ENCODE measurements around the gene BRD1.
"Not testable (repeated sequence)": the region's sequence is repeated elsewhere in the genome, so short reads cannot be mapped to it uniquely, and the experiment has no call there.

BRD1 gene

DNA sequence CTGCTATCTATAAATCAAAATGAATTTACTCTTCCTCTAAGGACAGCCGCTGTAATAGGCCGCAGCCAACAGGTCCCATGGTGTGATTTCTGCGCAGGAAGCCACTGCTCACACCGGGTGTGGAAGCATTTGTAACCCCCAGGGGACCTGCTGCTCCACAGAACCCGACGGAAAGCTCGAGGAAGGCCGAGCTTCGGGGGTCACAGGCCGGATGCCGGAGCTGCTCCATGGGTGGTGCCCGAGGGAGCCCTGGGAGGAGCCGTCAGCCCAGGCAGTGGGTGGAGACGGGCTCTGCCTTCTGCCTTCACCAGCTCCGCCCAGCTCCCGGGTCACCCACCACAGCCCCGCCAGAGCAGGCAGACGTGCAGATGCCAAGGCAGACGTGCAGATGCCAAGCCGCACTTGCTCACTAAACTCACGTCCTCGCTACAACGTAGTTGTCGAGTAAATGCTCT is 63.5 kb downstream of the BRD1 start:
- intact Hi-C loops (cut with DNase I), result no loop called here
- DNase-seq, result peak in 20 of 42 donors; percentile 3 to 33 (median 12)

DNA sequence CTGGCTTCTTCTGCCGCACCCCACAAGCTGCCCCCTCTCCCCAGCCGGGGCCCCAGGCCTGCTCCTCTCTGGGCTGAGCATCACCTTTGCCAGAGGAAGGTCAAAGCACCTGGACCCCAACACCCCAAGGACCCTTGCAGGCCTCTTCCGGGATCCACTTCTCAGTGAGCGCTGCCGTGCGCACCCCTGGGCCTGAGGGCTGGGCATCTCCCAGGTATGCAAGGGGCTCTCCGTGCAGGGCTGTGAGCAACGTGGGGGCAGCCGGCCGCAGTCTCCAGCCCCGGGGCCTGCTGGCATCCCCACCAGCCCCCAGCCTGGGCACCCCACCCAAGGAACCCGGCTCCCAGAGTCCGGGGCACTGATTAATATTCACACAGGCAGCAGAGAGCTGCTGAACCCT is 64.0 kb downstream of the BRD1 start:
- DNase-seq, result peak in 12 of 42 donors; percentile 2 to 27 (median 12)
- intact Hi-C loops (cut with DNase I), result no loop called here

DNA sequence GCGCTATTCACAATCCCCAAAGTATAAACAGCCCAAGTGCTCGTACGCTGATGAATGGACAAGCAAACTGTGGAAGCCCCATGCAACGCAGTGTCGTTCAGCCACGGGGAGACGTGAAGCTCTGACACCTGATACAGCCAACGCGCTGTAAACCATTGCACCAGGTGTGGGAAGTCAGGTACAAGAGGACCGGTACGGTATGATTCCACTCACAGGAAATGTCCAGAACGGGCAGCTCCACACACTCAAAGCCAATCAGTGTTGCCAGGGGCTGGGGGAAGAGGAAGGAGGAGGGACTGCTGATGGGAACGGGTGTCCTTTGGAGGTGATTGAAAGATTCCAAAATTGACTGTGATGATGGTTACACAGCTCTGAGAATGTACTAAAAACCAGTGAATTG is 64.5 kb downstream of the BRD1 start:
- DNase-seq, result peak in 13 of 42 donors; percentile 1 to 27 (median 8)
- intact Hi-C loops (cut with DNase I), result no loop called here

DNA sequence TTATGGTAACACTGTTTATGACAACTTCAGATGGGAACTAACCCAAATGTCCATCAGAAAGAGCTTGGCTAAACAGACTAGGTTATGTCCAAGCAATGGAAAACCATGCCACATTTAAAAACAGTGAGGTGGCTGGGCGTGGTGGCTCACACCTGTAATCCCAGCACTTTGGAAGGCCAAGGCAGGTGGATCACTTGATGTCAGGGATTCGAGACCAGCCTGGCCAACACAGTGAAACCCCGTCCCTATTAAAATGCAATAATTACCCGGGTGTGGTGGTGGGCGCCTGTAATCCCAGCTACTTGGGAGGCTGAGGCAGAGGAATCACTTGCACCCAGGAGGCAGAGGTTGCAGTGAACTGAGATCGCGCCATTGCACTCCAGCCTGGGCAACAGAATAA is 65.1 kb downstream of the BRD1 start:
- peak in 10 of 42 donors; percentile 4 to 31 (median 12) for DNase-seq

DNA sequence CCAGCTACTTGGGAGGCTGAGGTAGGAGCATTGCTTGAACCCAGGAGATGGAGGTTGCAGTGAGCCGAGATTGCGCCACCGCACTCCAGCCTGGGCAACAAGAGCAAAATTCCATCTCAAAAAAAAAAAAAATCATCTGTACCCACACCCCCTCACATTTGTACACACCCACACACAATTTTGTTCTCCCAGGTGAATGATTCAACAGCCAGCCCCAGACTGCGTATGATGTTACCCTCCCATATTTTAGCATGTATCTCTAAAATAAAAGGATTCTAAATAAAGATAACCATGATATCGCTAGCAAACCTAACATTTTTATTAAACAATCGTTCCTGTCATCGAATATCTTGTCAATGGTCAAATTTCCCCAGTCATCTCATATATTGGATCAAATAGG is 65.8 kb downstream of the BRD1 start:
- DNase-seq, result peak in 23 of 42 donors; percentile 4 to 74 (median 35)

More for the DNA sequence above, 65.1 kb downstream of the BRD1 start:
- intact Hi-C loops (cut with DNase I), result not testable (repeated sequence)

DNA sequence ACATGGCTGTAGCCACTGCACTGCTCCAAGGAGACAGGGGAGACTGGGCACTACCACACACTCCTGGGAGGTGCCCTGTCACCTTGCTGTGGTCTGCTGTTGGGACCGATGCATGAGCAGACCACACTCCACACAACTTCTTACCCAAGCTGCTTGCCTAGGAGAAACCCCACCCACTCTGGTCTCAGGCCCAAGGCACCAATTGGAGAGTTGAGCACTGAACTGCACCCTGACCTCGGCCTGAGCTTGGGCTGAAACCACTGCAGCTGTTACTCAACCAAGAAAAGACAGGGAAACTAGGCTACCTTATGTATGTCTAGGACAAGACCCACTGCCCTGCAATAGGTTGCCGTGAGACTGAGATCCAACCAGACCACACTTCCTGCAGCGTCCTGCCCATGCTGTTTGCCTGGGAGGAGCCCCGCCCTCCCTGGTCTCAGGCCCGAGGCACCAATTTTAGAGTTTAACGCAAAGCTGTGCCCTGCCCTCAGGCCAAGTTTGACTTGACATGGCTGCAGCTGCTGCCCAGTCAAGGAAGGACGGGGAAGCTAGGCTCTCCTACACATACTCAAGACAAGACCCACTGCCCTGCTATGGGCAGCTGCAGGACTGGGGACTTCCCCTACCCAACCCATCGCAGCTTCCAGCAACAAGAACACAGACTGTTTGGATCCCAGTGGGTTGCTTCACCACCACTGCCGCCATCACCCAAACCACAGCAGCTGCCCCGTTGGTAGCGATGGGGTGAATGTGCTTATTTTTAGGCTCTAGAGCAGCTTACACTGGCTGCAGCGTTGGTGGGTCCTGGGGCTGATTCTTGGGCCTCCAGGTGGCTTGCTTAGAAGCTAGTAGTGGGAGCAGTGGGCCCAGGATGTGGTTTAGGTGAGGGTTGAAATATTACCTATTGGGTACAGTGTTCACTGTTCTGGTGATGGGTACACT is 66.8 kb downstream of the BRD1 start:
- DNase-seq, result peak in 10 of 42 donors; percentile 9 to 35 (median 16)
- intact Hi-C loops (cut with DNase I), result no loop called here

More for the DNA sequence above, 65.8 kb downstream of the BRD1 start:
- intact Hi-C loops (cut with DNase I), result no loop called here

DNA sequence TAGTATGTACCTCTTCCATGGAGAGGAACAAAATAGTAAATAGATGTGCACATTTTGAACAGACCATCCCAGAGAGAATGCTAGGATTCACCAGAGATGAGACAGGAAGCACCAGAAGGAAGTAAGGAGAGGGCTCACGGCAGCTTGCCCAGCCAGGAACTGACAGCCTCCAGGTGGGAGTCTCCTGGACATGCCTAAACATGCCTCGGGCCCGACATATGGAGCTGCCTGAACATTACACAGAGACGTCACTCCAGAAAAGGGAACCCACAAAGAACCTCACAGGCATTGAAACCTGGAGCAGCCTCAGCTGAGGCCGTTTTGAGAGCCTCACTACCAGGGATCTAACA is 67.4 kb downstream of the BRD1 start:
- DNase-seq, result peak in 8 of 42 donors; percentile 7 to 20 (median 10)
- intact Hi-C loops (cut with DNase I), result no loop called here

DNA sequence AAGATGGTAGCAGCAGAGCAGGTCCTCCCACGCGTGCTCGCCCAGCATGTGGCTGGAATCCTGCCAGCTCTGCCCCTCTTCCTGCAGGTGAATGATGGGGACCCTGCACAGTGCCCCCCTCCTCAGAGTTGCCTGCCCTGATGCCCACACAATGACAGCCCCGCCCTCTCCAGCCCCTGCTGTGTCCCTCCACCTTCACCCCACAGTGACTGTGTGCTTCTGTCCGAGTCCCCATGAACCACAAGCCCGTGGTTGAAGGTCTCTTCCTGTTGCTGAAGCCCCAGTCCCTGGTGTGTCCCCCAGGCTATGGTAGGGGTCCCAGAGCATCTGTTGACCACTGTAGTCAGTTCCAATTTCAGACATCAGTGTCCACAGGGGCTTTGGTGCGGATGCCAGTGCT is 71.0 kb downstream of the BRD1 start:
- intact Hi-C loops (cut with DNase I), result no loop called here
- peak in 8 of 42 donors; percentile 1 to 33 (median 8) for DNase-seq

DNA sequence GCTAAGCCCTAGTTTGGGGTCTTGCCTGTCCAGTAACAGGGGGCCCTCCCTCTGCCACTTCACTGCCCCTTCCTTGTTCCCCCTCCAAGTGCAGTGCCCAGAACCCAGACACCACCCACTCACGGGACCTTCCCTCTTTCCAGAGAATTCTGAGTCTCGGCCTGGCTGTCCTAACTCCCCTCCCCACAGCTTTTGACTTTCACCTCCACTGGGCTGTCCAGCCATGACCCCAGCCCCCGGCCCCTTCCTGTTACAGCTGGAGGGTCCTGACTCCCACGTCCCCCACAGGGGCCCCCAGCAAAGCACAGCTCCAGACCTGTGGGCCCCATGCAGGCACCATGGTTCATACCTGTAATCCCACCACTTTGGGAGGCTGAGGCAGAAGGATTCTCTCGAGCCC is 71.5 kb downstream of the BRD1 start:
- intact Hi-C loops (cut with DNase I), result no loop called here
- DNase-seq, result peak in 6 of 42 donors; percentile 1 to 16 (median 10)

DNA sequence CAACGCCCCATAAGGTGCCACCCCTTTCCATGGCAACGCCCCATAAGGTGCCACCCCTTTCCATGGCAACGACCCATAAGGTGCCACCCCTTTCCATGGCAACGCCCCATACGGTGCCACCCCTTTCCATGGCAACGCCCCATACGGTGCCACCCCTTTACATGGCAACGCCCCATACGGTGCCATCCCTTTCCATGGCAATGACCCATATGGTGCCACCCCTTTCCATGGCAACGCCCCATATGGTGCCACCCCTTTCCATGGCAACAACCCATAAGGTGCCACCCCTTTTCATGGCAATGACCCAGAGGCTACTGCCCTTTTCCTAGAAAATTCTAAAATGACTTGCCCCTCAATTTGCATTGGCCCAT is 72.1 kb downstream of the BRD1 start:
- intact Hi-C loops (cut with DNase I), result no loop called here
- peak in 1 of 42 donors; percentile 9 for DNase-seq

DNA sequence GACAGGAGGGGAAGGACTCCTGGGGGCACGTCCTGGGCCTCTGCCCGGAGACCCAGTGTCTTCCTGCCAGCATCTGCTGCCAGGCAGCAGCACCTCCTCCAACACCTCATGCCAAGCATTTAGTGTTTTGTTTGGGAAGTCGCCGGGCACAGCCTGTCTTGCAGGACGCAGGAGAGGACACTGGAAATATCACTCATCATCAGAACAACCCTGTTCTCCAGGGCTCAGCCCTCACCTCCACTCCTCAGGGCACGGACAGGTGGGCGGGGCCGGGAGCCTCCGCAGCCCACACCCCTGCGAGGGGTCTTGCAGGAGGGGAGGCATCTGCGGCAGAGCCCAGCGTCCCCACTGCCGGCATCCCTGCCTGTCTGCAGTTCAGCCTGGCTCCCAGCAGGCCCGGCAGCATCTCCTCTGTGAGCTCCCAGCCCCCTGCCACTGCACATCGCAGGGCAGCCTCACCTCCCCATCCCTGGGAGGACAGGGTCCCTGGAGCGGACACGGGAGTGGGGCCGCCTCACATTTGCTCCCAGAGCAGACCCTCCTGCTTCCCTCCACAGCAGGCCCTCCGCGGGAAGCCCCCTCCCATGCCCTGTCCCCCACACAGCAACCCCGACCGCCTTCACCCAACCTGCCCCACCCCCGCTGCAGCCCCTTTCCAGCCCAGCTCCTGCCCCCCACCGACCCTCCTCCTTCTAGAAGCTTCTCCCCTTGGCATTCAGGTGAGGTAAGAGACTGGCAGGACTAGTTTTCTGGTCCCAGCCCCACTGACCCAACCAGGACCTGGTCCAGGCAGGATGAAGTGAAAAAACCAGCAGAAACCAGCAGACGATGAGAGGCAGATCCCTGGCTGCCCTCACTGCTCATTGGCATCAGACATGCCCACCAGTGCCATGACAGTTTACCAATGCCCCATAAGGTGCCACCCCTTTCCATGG is 72.7 kb downstream of the BRD1 start:
- peak in 9 of 42 donors; percentile 0 to 40 (median 17) for DNase-seq
- intact Hi-C loops (cut with DNase I), result no loop called here

DNA sequence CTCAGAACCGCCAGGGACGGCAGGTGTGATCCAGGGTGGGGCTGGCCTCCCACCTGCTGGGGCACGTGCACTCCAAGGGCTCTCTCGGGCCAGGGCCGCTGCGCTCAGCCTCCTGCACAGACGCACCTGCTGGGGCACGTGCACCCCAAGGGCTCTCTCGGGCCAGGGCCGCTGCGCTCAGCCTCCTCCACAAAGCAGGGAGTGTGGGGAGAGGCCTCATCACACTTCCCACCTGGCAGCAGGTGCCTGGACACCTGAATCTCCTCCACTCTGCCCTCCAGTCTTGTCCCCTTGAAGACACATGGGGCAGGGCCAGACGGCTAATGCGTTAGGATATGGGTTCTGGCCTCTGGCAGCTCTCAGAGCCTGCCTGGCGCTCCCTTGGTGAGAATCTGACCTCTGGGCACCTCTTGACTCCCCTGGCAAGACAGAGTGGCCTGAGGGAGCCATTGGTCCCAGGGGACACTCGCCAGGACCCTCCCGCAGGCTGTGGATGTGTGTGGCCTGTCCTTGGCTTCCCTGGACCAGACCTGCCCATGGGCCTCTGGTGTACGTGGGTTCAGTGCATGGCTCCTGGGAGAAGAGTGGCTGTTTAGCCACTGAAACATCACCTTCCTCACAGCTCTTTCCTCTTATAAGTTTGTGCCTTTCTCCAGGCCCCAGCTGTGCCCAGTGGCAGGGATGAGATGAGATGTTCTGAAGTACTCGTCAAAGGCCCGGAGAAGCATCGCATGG is 73.5 kb downstream of the BRD1 start:
- intact Hi-C loops (cut with DNase I), result no loop called here

DNA sequence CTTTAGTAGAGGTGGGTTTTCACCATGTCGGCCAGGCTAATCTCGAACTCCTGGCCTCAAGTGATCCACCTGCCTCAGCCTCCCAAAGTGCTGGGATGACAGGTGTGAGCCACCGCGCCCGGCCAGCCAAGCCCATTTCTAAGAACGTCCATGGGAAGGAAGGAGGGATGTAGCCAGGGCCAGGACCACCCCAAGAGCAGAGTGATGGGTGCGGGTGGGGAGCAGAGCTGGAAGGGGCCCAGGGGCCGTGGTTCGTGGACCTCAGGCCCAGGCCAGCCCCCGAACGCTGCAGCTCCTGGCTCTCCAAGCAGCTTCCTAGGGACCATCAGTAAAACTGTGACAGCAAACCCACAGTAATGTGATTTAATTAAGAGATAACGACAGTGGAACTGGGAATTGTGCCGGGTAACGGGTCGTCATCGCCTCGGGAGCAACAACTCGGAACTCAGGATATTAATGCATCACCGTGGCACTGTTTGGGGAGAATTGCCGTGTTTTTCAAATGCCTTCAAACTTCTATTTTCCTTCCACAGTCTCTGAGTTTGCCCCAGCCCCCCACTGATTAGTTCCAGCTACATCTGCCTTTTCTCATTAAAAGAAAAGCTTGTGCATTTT is 74.3 kb downstream of the BRD1 start:
- intact Hi-C loops (cut with DNase I), result no loop called here
- DNase-seq, result peak in 9 of 42 donors; percentile 0 to 31 (median 7)

More for the DNA sequence above, 73.5 kb downstream of the BRD1 start:
- peak in 8 of 42 donors; percentile 0 to 32 (median 17) for DNase-seq

DNA sequence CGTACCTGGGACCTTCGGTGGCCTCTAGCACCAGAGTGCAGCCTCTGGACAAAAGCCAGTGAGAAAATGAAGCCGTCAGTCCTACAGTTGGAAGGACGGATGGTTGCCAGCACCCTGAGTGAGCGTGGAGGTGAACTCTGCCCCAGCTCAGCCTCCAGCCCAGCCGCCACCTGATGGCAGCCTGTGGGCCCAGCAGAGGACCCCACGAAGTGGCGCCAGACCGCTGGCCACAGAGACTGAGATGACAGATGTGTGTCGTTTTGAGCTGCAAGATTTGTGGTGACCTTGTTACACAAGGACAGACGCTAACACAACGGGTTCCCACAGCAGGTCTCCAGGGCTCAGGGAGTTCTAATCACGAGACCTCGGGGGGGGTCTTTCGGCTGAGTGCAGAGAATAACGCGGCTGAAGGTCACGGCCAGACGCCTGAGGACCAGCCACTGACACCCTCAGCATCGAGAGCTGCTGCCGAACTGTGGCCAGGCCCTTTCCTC is 75.0 kb downstream of the BRD1 start:
- intact Hi-C loops (cut with DNase I), result no loop called here
- DNase-seq, result peak in 10 of 42 donors; percentile 0 to 37 (median 14)

DNA sequence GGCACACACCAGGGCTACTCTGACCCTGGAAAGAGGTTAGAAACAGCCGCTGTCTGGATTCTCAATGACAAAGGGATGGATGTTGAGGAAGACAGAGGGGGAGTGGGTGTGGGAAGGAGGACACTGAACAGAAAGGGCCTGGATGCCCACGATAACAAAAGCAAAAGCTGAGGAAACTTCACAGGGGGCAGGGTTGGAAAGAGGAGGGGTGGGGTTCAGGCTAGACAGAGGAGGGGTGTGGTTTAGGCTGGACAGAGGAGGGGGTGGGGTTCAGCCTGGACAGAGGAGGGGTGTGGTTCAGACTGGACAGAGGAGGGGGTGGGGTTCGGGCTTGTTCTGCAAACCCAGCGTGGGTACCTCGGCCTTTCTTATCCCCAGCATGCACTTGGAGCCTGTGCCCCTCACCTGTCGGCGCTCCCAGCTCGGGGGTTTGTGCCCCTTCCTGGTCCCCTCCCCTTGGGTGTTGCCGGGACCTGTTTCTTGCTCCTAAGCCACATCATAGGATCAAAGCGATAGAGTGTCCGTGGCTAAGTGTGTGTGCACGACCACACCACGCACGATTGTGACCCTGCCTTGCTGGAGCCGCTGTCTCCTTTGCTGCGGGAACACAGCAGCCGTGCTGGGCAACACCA is 75.6 kb downstream of the BRD1 start:
- intact Hi-C loops (cut with DNase I), result no loop called here
- DNase-seq, result peak in 7 of 42 donors; percentile 1 to 24 (median 11)

DNA sequence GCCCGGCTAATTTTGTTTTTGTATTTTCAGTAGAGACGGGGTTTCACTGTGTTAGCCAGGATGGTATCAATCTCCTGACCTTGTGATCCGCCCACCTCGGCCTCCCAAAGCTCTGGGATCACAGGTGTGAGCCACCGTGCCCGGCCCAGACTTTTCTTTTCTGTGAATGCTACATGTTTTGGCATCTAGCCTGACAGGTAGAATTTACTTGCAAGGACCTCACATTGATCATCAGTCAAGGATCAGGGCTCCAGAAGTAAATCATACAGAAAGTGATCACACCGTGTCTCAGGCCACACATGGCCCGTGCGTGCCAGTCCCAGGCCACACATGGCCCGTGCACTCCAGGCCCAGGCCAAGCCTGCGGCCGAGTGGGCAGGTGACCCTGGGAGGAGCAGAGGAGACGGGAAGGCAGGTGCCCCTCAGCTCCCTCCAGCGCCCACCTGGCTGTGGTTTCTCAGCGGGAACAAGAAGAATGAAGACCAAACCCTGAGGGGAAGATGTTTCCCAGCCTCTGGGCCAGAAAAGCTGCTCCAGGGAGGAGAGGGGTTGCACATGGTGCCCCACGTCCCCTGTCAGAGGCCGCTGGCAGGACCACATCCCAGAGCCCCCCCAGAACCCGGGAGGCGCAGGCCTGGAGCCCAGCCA is 76.2 kb downstream of the BRD1 start:
- intact Hi-C loops (cut with DNase I), result no loop called here
- peak in 8 of 42 donors; percentile 1 to 30 (median 11) for DNase-seq

DNA sequence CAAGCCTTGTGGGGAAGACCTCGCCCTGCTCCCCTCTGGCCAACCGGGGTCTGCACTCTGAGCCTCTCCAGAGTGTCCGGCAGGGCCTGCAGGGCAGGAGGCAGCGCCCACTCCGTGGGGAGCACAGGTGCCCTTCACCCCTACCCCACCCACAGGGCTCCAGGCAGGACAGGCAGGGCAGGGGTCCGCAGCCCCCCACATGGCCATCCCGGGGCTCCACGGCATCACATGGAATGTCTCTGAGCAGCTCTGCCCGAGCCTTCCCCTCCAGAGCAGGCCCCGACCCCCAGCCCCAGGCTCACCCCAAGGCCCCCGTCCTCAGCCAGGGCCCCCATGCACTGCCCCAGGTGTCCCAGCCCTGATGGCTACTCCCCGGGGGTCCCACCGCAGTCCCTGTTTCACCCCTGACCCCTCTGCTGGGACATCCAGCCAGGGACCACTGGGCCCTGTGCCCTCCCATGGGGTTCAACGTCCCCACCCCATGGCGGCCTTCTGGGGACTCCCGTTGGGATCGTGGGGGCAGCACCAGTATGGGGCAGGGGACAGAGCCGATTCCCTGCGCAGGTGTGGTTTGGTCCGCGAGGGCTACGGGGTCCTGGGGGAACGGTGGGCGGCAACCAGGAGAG is 77.7 kb downstream of the BRD1 start:
- intact Hi-C loops (cut with DNase I), result no loop called here
- DNase-seq, result peak in 8 of 42 donors; percentile 0 to 26 (median 6)

Data from head of caudate nucleus (tissue), 42 donors.